Measurements from ENCODE around the gene PDAP1.
"Not testable (repeated sequence)": the region's sequence is repeated elsewhere in the genome, so short reads cannot be mapped to it uniquely, and the experiment has no call there.

PDAP1 gene

DNA sequence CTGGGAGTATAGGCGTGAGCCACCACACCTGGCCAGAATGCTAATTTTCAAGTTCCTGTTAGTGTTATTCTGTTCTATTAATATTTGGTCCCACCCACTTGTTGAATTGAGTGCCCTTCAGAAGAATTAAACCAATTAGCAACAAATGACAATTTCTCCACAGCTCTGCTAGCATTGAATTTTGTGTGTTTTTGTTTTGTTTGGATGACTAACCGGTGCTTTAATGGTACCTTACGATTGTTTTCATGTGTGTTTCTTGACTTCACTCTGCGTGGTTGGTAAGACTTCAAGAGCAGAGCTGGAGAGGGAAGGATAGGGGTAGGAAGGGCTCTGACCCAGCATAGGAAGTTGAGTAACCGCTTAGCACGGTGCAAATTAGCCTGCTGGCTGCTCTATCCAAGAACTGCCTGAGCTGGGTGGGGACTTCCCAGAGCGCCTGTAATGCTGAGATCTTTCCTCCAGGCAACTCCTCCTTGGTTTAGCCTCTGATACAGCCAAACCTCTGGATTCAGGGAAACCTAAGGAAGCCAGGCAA is 29.3 kb downstream of the PDAP1 start:
- peak; percentile 57 to 59 for DNase-seq (ENCODE audit: low read depth in 2 of 2)

DNA sequence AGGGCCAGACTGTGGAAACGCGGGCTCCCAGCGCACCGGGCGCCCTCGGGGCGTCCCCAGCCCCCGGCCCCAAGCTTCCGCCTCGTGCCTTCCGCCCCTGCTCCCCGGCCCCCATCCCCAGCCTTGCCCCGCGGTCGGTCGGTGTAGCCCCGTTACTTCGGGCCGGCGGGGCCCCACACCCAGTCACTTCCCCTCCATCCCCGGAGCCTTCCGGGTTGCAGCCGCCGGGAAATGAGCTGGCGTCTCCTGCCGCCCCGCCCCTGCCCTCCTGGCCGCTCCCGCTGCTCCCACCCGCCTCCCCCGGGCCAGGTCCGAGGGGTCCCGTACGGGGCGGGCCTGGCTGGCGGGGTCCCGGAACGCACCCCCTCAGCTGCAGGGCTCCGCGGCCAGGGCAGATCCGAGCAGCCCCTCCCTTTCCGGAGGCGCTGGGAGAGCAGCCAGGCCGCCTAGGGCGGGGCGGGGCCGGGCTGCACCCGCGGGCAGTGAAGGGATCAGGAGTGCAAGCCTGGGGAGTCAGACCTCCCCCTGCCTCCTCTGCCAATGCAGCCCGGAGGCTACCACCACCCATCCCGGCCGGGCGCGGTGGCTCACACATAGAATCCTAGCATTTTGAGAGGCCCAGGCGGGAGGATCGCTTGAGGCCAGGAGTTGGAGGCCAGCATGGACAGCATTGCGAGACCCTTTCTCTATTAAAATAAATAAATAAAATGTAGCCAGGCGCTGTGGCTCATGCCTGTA is 33.2 kb downstream of the PDAP1 start:
- no peak for DNase-seq (ENCODE audit: low read depth in 2 of 2)

DNA sequence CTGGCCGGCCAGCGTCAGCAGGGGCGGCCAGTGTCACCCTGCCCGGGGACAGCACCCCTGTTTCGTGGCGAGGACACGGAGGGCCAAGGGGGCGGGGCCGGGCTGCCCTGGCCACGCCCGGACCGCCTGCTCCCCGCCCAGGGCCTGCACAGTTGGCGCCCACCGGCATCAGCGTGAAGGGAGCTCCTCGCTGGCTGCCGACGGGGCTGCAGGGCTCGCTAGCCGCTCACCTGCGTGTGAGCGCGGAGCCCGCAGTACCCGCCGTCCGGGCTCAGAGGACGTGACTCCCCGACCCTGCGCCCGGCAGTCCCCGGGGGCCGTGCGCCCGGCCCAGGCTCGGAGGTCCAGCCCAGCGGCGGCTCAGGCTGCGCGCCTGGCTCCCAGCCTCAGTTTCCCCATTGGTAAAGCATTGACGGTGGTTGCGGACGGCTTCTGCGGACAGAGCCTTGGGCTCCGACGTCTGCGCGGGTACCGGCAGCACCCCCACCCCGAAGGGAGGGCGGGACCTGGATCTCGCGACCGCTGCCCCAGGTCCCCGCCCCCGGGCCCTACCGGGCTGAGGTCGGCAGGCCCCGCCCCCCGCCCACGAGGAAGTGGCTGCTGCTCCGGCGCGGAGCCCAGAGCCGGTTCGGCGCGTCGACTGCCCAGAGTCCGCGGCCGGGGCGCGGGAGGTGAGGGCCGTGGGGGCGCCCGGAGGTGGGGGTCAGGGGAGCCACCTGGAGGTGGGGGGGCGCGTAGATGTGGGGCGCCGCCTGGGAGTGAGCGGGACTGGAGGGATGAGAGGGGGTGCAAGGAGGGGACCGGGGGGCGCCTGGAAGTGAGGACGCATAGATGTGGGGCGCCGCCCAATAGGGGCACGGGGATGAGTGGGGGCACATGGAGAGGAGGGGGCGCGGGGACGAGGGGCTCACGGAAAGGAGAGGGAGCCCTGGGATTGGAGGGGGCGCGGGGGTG is 34.0 kb downstream of the PDAP1 start, which contains the start of gene ARPC1B:
TSS of gene ARPC1B (plus strand) at position 620 of the 954 bp plus-strand sequence. CDS start 10,985 bp downstream, outside the sequence.
- DNase-seq (ENCODE audit: low read depth in 2 of 2) = no peak

DNA sequence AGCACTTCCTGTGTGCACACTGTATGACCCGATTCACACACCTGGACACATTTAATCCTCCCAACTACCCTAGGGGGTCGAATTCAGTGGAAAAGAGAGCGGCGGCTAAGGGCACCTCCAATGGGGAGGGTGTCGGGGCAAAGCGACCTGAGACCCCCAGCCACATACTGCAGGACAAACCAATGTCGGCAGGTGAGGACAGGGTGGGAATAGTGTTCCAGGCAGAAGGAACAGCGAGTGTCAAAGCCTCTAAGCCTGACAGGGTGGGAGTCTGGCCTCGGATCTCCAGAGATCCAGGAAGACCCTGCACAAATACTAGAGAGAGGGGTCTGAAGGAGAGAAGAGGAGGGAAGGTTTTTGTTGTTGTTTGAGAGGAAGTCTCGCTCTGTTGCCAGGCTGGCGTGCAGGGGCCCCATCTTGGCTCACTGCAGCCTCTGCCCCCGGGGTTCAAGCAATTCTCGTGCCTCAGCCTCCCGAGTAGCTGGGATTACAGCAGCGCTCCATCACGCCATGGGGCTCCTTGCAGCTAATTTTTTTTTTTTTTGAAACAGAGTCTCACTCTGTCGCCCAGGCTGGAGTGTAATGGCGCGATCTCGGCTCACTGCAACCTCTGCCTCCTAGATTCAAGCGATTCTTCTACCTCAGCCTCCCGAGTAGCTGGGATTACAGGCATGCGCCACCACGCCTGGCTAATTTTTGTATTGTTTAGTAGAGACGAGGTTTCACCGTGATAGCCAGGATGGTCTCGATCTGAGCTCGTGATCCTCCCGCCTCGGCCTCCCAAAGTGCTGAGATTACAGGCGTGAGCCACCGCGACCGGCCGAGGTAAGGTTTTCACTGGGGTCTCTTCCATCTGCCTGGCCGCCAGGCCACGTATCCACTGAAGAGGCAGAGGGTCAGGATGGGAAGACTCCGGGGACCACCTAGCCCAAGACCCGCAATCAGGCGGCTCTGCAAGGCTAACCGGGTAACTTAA is 35.0 kb downstream of the PDAP1 start:
- DNase-seq (ENCODE audit: low read depth in 2 of 2) = no peak

- DNase-seq (ENCODE audit: low read depth in 2 of 2) = no peak
These were observed 35.9 kb downstream of the PDAP1 start for GRCh38 chr7:99372275-99373090.

- no peak for DNase-seq (ENCODE audit: low read depth in 2 of 2)
These were observed 36.9 kb downstream of the PDAP1 start for GRCh38 chr7:99371376-99371920.

GRCh38 chr7:99369767-99370391 is 38.5 kb downstream of the PDAP1 start:
- no peak for DNase-seq (ENCODE audit: low read depth in 2 of 2)

- DNase-seq (ENCODE audit: low read depth in 2 of 2) = no peak
These were observed 39.5 kb downstream of the PDAP1 start for GRCh38 chr7:99368750-99369389.

DNA sequence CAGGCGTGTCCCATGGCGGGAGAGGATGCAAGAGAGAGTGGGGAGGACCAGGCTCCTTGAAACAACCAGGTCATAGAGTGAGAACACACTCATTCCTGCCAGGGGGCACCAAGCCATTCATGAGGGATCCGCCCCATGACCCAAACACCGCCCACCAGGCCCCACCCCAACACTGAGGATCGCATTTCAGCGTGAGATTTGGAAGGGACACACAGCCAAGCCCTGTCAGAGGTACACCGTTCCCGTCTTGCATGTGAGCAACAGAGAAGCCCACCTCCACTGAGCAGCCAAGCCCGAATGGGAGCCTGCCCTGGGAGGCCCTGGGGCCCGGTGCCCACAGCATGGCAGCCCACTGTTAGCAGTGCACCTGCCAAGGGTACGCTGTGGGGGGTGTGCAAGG is 41.8 kb downstream of the PDAP1 start:
- no peak for DNase-seq (ENCODE audit: low read depth in 2 of 2)

DNA sequence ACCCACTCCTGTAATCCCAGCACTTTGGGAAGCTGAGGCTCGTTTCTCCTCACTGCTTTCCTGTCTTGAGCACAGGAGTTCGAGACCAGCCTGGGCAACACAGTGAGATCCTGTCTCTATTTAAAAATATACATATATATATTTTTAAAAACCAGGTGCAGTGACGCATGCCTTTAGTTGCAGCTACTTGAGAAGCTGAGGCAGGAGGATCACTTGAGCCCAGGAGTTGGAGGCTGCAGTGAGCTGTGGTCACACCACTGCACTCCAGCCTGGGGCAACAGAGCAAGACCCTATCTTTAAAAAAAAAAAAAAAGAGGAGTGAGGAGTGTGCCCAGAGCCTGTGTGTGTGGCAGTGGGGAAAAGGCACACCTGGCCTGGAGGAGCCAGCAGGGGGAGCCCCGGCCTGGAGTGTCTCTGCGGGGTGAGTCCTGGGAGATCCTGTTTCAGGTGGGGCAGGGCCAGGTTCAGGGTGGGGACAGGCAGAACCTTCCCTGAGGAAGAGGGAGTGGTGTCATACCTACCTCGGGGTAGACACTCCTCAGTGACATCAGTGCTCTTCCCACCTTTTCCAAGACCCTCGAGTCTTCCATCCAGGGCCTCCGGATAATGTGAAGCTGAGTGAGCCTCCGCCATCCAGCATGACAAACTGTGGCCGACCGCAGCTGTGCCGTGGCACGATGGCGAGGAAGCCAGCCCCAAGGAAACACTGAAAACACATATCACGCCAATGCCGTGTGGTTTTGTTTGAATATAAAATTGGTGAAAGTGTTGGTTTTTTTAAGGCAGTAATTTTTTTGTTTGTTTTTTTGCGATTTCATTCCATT is 42.9 kb downstream of the PDAP1 start:
- DNase-seq (ENCODE audit: low read depth in 2 of 2) = no peak

DNA sequence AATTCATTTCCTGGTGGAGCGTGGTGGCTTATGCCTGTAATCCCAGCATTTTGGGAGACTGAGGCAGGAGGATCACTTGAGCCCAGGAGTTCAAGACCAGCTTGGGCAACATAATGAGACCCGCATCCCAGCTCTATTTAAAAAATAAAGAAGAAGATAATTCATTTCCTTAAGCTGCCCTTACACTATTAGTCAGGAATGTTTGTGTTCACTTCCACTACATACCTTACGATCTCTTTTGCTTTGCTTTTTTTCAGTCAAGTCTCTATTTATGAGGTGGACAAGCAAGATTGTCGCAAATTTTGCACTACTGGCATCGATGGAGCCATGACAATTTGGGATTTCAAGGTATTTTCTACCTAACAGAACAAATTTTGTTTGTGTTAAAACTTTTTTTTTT is 45.1 kb downstream of the PDAP1 start:
- no peak for DNase-seq (ENCODE audit: low read depth in 2 of 2)

DNA sequence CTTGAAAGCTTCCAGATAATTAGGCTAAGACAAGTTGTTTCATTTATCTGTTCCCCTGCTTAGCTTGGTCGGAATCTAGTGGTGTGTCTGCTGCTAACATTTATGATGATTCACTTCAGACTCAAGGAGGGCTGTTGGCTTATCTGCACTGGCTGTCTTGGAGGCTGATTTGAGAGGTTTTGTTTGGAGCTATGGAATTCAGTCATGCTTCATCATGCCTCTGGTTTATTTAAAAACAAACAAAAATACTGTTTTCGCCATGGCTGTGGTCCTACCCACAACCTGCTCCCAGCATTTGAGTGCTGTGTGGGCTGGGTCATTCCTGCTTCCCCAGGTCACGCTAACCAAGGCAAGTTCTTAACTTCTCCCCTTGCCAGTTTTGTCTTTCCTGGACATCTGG is 45.6 kb downstream of the PDAP1 start:
- no peak for DNase-seq (ENCODE audit: low read depth in 2 of 2)

GRCh38 chr7:99359465-99360154 is 48.8 kb downstream of the PDAP1 start:
- DNase-seq (ENCODE audit: low read depth in 2 of 2) = no peak

- DNase-seq (ENCODE audit: low read depth in 2 of 2) = not testable (repeated sequence)
These were observed 49.9 kb downstream of the PDAP1 start for GRCh38 chr7:99358521-99358920.

DNA sequence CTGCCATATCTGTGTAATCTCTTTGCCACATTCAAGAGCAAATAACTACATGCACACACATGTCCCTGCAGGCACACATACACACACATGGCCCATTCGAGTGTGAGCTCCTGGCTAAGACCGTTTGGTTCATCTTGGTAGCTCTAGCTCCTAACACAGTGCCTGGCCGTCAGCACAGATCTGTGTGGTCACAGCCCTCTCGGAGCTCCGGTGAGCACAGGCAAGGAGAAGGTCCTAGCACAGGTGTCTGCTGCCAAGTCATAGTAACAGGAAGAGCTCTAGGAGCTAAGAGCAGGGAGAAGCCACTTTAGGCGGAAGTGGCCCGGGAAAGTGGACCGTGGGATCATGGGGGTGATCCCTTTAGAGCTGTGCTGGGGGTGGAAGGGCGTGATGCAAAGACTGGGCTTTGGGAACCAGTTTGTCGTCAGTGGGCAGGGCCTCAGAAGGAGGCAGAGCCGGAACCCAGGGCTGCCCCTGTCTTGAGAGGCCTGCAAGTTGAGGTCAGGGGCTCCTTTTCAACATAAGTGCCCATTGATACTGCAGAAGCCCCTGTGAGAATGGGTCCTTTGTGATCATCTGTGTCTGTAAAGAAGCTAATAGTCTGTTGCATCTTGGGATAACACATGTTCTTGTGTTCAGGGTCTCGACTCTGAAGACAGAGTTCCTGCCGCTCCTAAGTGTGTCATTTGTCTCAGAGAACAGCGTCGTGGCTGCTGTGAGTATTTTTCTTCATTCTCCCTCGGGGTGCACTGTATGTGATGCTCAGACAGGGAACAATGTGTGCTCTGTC is 50.5 kb downstream of the PDAP1 start:
- DNase-seq (ENCODE audit: low read depth in 2 of 2) = no peak

DNA sequence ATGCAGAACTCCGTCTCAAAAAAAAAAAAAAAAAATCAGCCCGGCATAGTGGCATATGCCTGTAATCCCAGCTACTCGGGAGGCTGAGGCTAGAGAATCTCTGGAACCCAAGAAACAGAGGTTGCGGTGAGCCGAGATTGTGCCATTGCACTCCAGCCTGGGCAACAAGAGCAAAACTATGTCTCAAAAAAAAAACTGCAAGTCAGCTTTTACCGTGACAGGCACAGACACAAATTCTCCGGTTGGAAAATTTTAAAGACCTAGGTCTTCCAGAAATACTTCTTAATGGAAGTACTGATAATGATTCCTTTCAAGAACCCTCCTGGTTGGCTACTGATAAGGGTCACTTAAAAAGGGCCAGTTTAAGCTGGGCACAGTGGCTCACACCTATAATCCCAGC is 53.3 kb downstream of the PDAP1 start:
- no peak for DNase-seq (ENCODE audit: low read depth in 2 of 2)

DNA sequence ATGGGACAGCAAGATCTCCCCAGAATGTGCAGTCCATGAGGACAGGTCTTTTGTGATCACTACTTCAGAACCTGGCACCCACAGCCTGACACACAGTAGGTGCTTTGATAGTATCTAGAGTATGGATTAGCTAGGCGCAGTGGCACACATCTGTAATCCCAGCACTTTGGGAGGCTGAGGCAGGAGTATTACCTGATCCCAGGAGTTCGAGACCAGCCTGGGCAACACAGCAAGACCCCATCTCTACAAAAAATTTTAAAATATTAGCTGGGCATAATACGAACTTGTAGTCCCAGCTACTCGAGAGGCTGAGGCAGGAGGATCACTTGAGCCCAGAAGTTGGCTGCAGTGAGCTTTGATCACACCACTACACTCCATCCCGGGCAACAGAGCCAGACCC is 56.1 kb downstream of the PDAP1 start:
- no peak for DNase-seq (ENCODE audit: low read depth in 2 of 2)
